H9 (cell line): ENCODE measurements around the gene MYOZ3. TPM values are rescaled to one million over a fixed set of nuclear protein-coding genes. Genes with fewer than 3 reads are reported as not detected.
A peak's percentile ranks its signal among the peaks of the same experiment; 100 is the strongest.

ENCODE experiments used
- DNase-seq: peaks from one replicate; pipeline ENCODE4 v3.0.0-alpha.2; 2017
- H2AFZ ChIP-seq: one replicate; pipeline ENCODE4 v1.6.1; 2013; ENCODE audit warnings: mild to moderate bottlenecking, low read length, control low read depth, moderate library complexity
- H2AK5ac ChIP-seq: 2 replicates; pipeline ENCODE4 v1.6.1; 2013; ENCODE audit warnings: low read length, control low read depth, mixed read lengths; ENCODE audit not compliant: insufficient read length
- H2BK120ac ChIP-seq: one replicate; pipeline ENCODE4 v1.6.1; 2013; ENCODE audit warnings: low read depth, mild to moderate bottlenecking, low read length, control low read depth, inconsistent platforms; ENCODE audit not compliant: poor library complexity, severe bottlenecking
- H2BK12ac ChIP-seq: 2 replicates; pipeline ENCODE4 v1.6.1; 2013; ENCODE audit warnings: low read length, control low read depth, mixed read lengths, low read depth; ENCODE audit not compliant: insufficient read length
- H2BK15ac ChIP-seq: 2 replicates; pipeline ENCODE4 v1.6.1; 2013; ENCODE audit warnings: low read depth, low read length, control low read depth
- H2BK20ac ChIP-seq: one replicate; pipeline ENCODE4 v1.6.1; 2013; ENCODE audit warnings: low read depth, mild to moderate bottlenecking, low read length, control low read depth, inconsistent platforms; ENCODE audit not compliant: poor library complexity, severe bottlenecking
- H2BK5ac ChIP-seq: 2 replicates; pipeline ENCODE4 v1.6.1; 2013; ENCODE audit warnings: low read length, control low read depth, mixed read lengths; ENCODE audit not compliant: insufficient read length
- H3K14ac ChIP-seq: 2 replicates; pipeline ENCODE4 v1.6.1; 2013; ENCODE audit warnings: low read length, control low read depth; ENCODE audit not compliant: insufficient read depth
- H3K18ac ChIP-seq: 2 replicates; pipeline ENCODE4 v1.6.1; 2013; ENCODE audit warnings: low read depth, mild to moderate bottlenecking, mixed read lengths, low read length, control low read depth; ENCODE audit not compliant: insufficient read length
- H3K23ac ChIP-seq: 2 replicates; pipeline ENCODE4 v1.6.1; 2013; ENCODE audit warnings: low read length, control low read depth, mixed read lengths, low read depth; ENCODE audit not compliant: insufficient read length
- H3K23me2 ChIP-seq: 2 replicates; pipeline ENCODE4 v1.6.1; 2013; ENCODE audit warnings: low read depth, mild to moderate bottlenecking, mixed read lengths, low read length, control low read depth; ENCODE audit not compliant: insufficient read length, poor library complexity, severe bottlenecking
- H3K27ac ChIP-seq: 2 replicates; pipeline ENCODE4 v1.5.1; 2013; ENCODE audit warnings: low read length, control low read depth, mixed read lengths, low read depth; ENCODE audit not compliant: insufficient read length
- H3K27me3 ChIP-seq: 2 replicates; pipeline ENCODE4 v1.6.1; 2013; ENCODE audit warnings: low read length, control low read depth, inconsistent platforms; ENCODE audit not compliant: insufficient read depth
- H3K4ac ChIP-seq: 2 replicates; pipeline ENCODE4 v1.6.1; 2013; ENCODE audit warnings: low read depth, mild to moderate bottlenecking, control low read depth, inconsistent platforms, low read length, moderate library complexity
- H3K4me1 ChIP-seq: 2 replicates; pipeline ENCODE4 v1.6.1; 2013; ENCODE audit warnings: low read length, control low read depth, inconsistent platforms; ENCODE audit not compliant: insufficient read depth
- H3K4me2 ChIP-seq: 2 replicates; pipeline ENCODE4 v1.6.1; 2013; ENCODE audit warnings: low read length, control low read depth, mixed read lengths; ENCODE audit not compliant: insufficient read length, insufficient read depth
- H3K56ac ChIP-seq: 2 replicates; pipeline ENCODE4 v1.6.1; 2013; ENCODE audit warnings: low read depth, mild to moderate bottlenecking, mixed read lengths, low read length, control low read depth; ENCODE audit not compliant: insufficient read length
- H3K79me1 ChIP-seq: 2 replicates; pipeline ENCODE4 v1.6.1; 2013; ENCODE audit warnings: low read depth, mild to moderate bottlenecking, moderate library complexity, low read length, control low read depth, inconsistent platforms; ENCODE audit not compliant: insufficient read depth, poor library complexity, severe bottlenecking
- H3K79me2 ChIP-seq: 2 replicates; pipeline ENCODE4 v1.6.1; 2013; ENCODE audit warnings: low read length, control low read depth, inconsistent platforms; ENCODE audit not compliant: insufficient read depth
- H3K9ac ChIP-seq: 2 replicates; pipeline ENCODE4 v1.6.1; 2013; ENCODE audit warnings: low read length, control low read depth, mixed read lengths; ENCODE audit not compliant: insufficient read length; ENCODE audit errors: extremely low read depth
- H3K9me3 ChIP-seq: one replicate; pipeline ENCODE4 v1.6.1; 2013; ENCODE audit warnings: low read depth, low read length, inconsistent platforms; ENCODE audit not compliant: control insufficient read depth
- H3T11ph ChIP-seq: one replicate; pipeline ENCODE4 v1.6.1; 2013; ENCODE audit warnings: mild to moderate bottlenecking, low read length, control low read depth, inconsistent platforms
- H4K20me1 ChIP-seq: one replicate; pipeline ENCODE4 v1.6.1; 2013; ENCODE audit not compliant: control insufficient read depth, insufficient read length, insufficient read depth
- H4K5ac ChIP-seq: 2 replicates; pipeline ENCODE4 v1.6.1; 2013; ENCODE audit warnings: low read depth, mild to moderate bottlenecking, mixed read lengths, low read length, control low read depth; ENCODE audit not compliant: insufficient read length
- H4K8ac ChIP-seq: replicated peaks from 2 replicates; pipeline ENCODE4 v1.6.1; 2013; ENCODE audit warnings: low read length, control low read depth, mixed read lengths, low read depth; ENCODE audit not compliant: insufficient read length
- H4K91ac ChIP-seq: 2 replicates; pipeline ENCODE4 v1.6.1; 2013; ENCODE audit warnings: low read depth, mild to moderate bottlenecking, moderate library complexity, mixed read lengths, low read length, control low read depth; ENCODE audit not compliant: insufficient read length
- H3K27ac Mint-ChIP-seq, 3 experiments: 2 replicates in 2 of 3; 3 replicates in 1 of 3; pipeline ENCODE4 v1.8.0; 2020 to 2021; ENCODE audit warnings: mixed read lengths in 3 of 3, mild to moderate bottlenecking in 1 of 3, moderate library complexity in 1 of 3
- H3K27me3 Mint-ChIP-seq: 2 replicates; pipeline ENCODE4 v1.8.0; 2021; ENCODE audit warnings: low read depth, mild to moderate bottlenecking, moderate library complexity, mixed read lengths
- H3K36me3 Mint-ChIP-seq, 3 experiments: 2 replicates in 2 of 3; 3 replicates in 1 of 3; pipeline ENCODE4 v1.8.0; 2020 to 2021; ENCODE audit warnings: low read depth in 3 of 3, mixed read lengths in 3 of 3; ENCODE audit not compliant: insufficient read depth in 1 of 3
- H3K4me1 Mint-ChIP-seq, 2 experiments: 2 replicates each; pipeline ENCODE4 v1.8.0; 2020; ENCODE audit warnings: mixed read lengths in 2 of 2
- H3K4me3 Mint-ChIP-seq, 2 experiments: 2 replicates in 1 of 2; 3 replicates in 1 of 2; pipeline ENCODE4 v1.8.0; 2020 to 2021; ENCODE audit warnings: mild to moderate bottlenecking in 2 of 2, mixed read lengths in 2 of 2, moderate library complexity in 1 of 2
- H3K9me3 Mint-ChIP-seq, 2 experiments: 2 replicates in 1 of 2; 3 replicates in 1 of 2; pipeline ENCODE4 v1.8.0; 2020; ENCODE audit warnings: mild to moderate bottlenecking in 2 of 2, mixed read lengths in 2 of 2, moderate library complexity in 1 of 2
- CTCF ChIP-seq: fragments of 200-600 bp; sonication (generic); conservative IDR thresholded peaks from 3 replicates; pipeline ENCODE4 v1.8.0; 2021; ENCODE audit warnings: antibody characterized with exemption, mild to moderate bottlenecking
- WGBS: extraction: QIAGEN DNeasy Blood & Tissue Kit; methylation state at CpG from one replicate; pipeline ENCODE4 v1.1.7; 2013; ENCODE audit warnings: missing lambda C conversion rate, low lambda C conversion rate, mixed read lengths; ENCODE audit not compliant: insufficient read length; ENCODE audit errors: extremely low coverage; 5-methylcytosine and 5-hydroxymethylcytosine counted together
- total RNA-seq: library from RNA; stranded (reverse); gene quantifications from 2 replicates; pipeline ENCODE4 v1.2.1, GENCODE V29; 2021

MYOZ3 gene
- total RNA-seq, 1 experiment from 2014 or later = 18.1 TPM

GRCh38 chr5:150647275-150648251 lies 13.5 kb upstream of the MYOZ3 start:
- no peak overlapping the region for H2BK12ac ChIP-seq
- no peaks in the 10 kb centered on the region for H3K79me1 ChIP-seq
- H4K8ac ChIP-seq = no peak overlapping the region
- H3K4me1 ChIP-seq = peaks cover 2% of the 10 kb centered on the region; the same call in 1 of the 2 replicates
- no peaks in the 10 kb centered on the region for H3K9me3 ChIP-seq
- H3K27ac Mint-ChIP-seq = no peak overlapping the region; a peak in 2 of 7 replicates
- no peak overlapping the region for H4K5ac ChIP-seq
- H3K4ac ChIP-seq = no peak overlapping the region
- no peak overlapping the region for H2AK5ac ChIP-seq
- no peak overlapping the region for H3T11ph ChIP-seq
- no peak overlapping the region for H2AFZ ChIP-seq
- no peak overlapping the region for H2BK5ac ChIP-seq
- no peaks in the 10 kb centered on the region for H3K23me2 ChIP-seq
- no peak overlapping the region for H3K27ac ChIP-seq
- no peak for DNase-seq
- no peak overlapping the region for H2BK15ac ChIP-seq
- no peaks in the 10 kb centered on the region for H4K20me1 ChIP-seq
- peaks cover 2% of the 10 kb centered on the region for H3K27me3 Mint-ChIP-seq
- H2BK120ac ChIP-seq = no peak overlapping the region
- H3K56ac ChIP-seq = no peak overlapping the region
- H3K9ac ChIP-seq = no peak overlapping the region
- no peak for TF ChIP-seq CTCF
- peak overlapping the region in 1 of 2 experiments; percentile 19; a peak in 1 of 5 replicates for H3K4me3 Mint-ChIP-seq
- no peak overlapping the region for H3K23ac ChIP-seq
- no peaks in the 10 kb centered on the region for H3K36me3 Mint-ChIP-seq
- H3K4me2 ChIP-seq = no peak overlapping the region
- H3K14ac ChIP-seq = no peak overlapping the region
- H3K79me2 ChIP-seq = no peaks in the 10 kb centered on the region
- H3K27me3 ChIP-seq = no peaks in the 10 kb centered on the region
- H4K91ac ChIP-seq = no peak overlapping the region
- H2BK20ac ChIP-seq = no peak overlapping the region
- peaks cover 35 to 49% of the 10 kb centered on the region in 2 experiments for H3K4me1 Mint-ChIP-seq
- H3K18ac ChIP-seq = no peak overlapping the region
- WGBS = no CpG with 5 or more reads among the region's 25 CpGs
- no peaks in the 10 kb centered on the region for H3K9me3 Mint-ChIP-seq
